ENCODE results near the gene PARP3.

PARP3 gene

DNA sequence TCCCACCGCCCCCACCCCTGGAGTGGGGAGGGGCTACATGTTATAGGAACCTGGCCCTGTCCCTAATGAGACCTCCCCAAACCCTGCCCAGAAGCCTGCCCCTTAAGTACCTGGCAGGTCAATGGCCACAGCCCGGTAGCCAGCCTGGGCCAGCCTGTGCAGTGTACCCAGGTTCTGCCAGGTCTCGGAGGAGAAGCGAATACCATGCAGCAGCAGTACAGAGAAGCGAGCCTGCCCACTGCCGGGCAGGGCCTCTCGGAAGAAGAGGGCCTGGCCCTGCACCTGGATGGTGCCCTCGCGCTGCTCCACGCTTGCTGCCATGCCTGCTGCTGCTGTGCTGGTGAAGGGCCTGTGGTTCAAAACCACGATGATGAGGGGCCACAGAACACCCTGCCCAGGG, 29.2 kb downstream of the PARP3 start:
- H3K4me3 Mint-ChIP-seq, result peak overlapping the region; percentile 23
- TF ChIP-seq, protein P1, sequence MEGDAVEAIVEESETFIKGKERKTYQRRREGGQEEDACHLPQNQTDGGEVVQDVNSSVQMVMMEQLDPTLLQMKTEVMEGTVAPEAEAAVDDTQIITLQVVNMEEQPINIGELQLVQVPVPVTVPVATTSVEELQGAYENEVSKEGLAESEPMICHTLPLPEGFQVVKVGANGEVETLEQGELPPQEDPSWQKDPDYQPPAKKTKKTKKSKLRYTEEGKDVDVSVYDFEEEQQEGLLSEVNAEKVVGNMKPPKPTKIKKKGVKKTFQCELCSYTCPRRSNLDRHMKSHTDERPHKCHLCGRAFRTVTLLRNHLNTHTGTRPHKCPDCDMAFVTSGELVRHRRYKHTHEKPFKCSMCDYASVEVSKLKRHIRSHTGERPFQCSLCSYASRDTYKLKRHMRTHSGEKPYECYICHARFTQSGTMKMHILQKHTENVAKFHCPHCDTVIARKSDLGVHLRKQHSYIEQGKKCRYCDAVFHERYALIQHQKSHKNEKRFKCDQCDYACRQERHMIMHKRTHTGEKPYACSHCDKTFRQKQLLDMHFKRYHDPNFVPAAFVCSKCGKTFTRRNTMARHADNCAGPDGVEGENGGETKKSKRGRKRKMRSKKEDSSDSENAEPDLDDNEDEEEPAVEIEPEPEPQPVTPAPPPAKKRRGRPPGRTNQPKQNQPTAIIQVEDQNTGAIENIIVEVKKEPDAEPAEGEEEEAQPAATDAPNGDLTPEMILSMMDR (IDR thresholded peaks at IDR 0.05), result no peak
- no peak for DNase-seq
- H3K36me3 Mint-ChIP-seq (ENCODE audit: low read depth), result no peaks in the 10 kb centered on the region
- no peaks in the 10 kb centered on the region for H3K9me3 Mint-ChIP-seq
- H3K4me1 Mint-ChIP-seq, result peaks cover 67% of the 10 kb centered on the region
- no peak overlapping the region for H3K27ac Mint-ChIP-seq
- H3K27me3 Mint-ChIP-seq (ENCODE audit: low read depth, poor library complexity), result peaks cover 2% of the 10 kb centered on the region

DNA sequence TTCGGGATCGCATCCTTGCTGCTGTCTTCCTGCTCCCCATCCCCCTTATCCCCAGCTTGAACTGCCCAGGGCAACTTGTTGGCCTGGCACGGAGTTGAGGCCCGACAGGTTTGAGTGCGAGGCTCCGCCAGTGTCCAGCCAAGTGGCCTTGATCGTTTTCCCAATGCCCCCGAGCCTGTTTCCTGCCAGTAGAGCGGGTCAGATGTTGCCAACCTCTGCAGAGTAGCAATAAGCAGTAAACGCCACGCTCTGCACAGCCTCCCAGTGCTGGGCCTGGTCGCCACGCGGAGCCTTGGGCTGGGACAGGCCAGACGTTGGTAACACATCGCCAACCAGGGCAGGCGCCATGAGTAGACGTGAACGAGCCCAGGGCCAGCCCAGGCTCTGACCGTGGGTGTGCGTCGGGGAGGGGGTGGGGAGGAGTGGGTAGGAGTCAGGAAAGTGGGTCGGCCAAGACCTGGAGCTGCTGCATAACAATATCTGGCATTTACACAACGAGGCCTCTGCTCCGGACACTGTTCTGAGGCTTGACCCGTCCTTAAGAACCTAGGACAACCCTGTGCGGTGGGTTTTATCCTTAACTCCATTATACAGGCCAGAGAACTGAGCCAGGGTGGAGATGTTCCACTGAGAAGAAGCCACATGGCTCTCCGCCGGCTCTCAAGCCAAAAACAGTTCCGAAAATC, 32.3 kb downstream of the PARP3 start:
- no peaks in the 10 kb centered on the region for H3K36me3 Mint-ChIP-seq (ENCODE audit: low read depth)
- DNase-seq, result no peak

DNA sequence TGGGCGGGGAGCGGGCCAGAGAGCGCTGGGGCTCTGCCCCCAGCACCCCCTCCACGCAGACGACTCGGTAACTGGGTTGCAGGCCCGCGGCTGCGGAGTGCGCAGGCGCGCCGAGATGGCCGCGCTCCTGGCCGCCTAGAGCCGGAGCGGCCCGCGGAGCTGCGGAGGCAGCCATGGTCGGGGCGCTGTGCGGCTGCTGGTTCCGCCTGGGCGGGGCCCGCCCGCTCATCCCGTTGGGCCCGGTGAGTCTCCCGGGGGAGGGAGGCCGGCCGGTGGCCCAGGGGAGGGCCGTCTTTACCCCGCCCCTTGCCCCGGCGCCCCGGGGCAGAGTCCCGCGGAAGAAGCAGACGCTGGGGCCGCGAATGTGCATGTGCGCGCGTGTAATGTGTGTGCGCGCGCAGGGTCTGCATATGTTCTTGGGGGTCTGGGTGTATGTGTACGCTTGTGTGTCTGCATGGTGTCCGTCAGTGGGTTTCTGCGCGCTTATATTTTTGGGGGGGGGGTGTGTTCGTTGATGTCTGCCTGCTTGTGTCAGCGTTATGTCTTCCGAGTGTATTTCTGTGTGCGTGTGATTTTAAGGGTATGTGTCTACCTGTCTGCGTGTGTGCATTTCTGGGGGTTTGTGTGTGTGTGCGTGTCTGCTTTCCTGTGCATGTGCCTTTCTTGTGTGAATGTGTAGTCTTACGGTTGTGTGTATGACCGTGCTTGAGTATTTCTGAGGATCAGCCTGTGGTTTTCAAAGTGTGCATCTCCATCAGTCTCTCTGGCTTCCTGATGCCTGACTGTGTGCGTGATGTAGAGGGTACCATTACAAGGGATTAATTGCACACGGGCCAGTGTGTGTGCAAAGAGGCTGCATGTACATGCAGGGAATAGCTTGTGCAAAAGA, 33.0 kb downstream of the PARP3 start, which contains the start of gene ABHD14A:
Gene ABHD14A, plus strand, starts transcription at position 102 of the 889 bp plus-strand sequence. Its CDS starts 72 bp downstream, at position 174.
- DNase-seq, result peak; percentile 75
- Mint-ChIP-seq H3K4me1 (peaks cover 56% of the 10 kb centered on the region), H3K36me3 (ENCODE audit: low read depth) (no peaks in the 10 kb centered on the region), H3K4me3 (peak within 1 kb of the TSS; percentile 87), H3K27me3 (ENCODE audit: low read depth, poor library complexity) (peaks cover 2% of the 10 kb centered on the region), H3K9me3 (no peaks in the 10 kb centered on the region), H3K27ac (peak within 1 kb of the TSS; percentile 98)
- TF ChIP-seq, protein P1 (IDR thresholded peaks at IDR 0.05), result no peak

More for the DNA sequence above, 32.3 kb downstream of the PARP3 start:
- TF ChIP-seq, protein P1 (IDR thresholded peaks at IDR 0.05), result peak; percentile 8
- Mint-ChIP-seq H3K27me3 (ENCODE audit: low read depth, poor library complexity) (peaks cover 2% of the 10 kb centered on the region), H3K27ac (peak overlapping the region; percentile 71), H3K9me3 (no peaks in the 10 kb centered on the region), H3K4me3 (peak overlapping the region; percentile 85), H3K4me1 (peaks cover 63% of the 10 kb centered on the region)

DNA sequence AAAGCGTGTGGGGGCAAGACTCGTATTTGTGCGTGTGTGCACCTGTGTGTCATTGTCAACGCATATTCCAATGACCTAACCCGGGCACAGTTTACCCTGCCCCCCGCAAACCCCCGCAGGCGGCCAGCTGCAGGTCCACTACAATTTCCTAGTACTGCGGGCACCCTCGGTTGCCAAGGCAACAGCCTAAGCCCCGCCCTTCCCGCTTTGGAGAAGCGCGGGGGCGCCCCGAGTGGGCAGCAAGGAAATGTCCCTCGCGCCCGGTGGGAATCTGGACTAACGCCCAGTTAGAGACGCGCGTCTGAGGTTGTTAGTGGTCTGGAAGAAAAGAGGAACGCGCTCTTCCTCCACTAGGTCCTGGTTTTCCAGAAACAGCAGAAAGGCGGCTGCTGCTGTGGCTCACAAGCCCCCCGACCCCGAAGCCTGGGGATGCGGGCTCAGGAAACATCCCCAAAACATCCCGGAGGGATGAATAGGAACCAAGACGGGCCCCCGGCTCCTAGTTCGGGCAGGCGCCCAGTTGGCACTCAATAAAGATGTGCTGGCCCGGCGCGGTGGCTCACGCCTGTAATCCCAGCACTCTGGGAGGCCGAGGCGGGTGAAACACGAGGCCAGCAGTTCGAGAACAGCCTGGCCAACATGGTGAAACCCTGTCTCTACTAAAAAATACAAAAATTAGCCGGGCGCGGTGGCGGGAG, 33.8 kb downstream of the PARP3 start:
- Mint-ChIP-seq H3K27me3 (ENCODE audit: low read depth, poor library complexity) (peaks cover 2% of the 10 kb centered on the region), H3K9me3 (no peaks in the 10 kb centered on the region), H3K36me3 (ENCODE audit: low read depth) (peaks cover 3% of the 10 kb centered on the region), H3K4me1 (peaks cover 49% of the 10 kb centered on the region), H3K27ac (no peak overlapping the region), H3K4me3 (peak overlapping the region; percentile 87)
- TF ChIP-seq, protein P1 (IDR thresholded peaks at IDR 0.05), result peak; percentile 17
- peak; percentile 84 for DNase-seq

DNA sequence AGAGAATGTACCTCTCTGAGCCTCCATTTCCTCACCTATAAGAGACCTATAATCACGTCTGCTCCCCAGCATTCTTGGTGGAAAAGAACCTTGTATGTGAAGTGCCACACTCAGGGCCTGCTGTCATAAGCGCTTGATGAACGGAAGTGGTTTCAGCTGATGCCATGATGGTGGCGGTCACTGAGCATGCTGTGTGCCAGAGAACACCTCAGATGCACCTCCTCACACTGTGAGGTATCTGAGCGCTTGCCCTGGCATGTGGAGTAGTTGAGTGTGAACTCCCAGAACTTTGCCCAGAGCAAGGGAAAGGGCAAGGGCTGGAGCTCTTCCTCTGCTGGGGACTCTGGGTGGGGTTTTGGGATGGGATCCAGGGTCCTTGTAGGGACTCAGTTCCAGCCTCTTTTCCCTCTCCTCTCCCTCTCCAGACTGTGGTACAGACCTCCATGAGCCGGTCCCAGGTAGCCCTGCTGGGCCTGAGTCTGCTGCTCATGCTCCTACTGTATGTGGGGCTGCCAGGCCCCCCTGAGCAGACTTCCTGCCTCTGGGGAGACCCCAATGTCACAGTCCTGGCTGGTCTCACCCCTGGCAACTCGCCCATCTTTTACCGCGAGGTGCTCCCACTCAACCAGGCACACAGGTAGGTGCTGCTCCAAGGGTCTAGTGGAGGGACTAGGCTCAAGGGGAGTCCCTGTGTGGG, 35.4 kb downstream of the PARP3 start:
- no peak overlapping the region for H3K27ac Mint-ChIP-seq
- TF ChIP-seq, protein P1 (IDR thresholded peaks at IDR 0.05), result no peak
- H3K36me3 Mint-ChIP-seq (ENCODE audit: low read depth), result peaks cover 7% of the 10 kb centered on the region
- H3K27me3 Mint-ChIP-seq (ENCODE audit: low read depth, poor library complexity), result peaks cover 2% of the 10 kb centered on the region
- no peak for DNase-seq
- no peaks in the 10 kb centered on the region for H3K9me3 Mint-ChIP-seq
- peaks cover 55% of the 10 kb centered on the region for H3K4me1 Mint-ChIP-seq
- no peak overlapping the region for H3K4me3 Mint-ChIP-seq
